ENCODE data around the gene KCNJ5. TPM values are rescaled to one million over a fixed set of nuclear protein-coding genes. Genes with fewer than 3 reads are reported as not detected.

The KCNJ5 gene
- total RNA-seq, 3 donors from 2014 or later: 0.14 to 3.9 (median 0.48) TPM

DNA sequence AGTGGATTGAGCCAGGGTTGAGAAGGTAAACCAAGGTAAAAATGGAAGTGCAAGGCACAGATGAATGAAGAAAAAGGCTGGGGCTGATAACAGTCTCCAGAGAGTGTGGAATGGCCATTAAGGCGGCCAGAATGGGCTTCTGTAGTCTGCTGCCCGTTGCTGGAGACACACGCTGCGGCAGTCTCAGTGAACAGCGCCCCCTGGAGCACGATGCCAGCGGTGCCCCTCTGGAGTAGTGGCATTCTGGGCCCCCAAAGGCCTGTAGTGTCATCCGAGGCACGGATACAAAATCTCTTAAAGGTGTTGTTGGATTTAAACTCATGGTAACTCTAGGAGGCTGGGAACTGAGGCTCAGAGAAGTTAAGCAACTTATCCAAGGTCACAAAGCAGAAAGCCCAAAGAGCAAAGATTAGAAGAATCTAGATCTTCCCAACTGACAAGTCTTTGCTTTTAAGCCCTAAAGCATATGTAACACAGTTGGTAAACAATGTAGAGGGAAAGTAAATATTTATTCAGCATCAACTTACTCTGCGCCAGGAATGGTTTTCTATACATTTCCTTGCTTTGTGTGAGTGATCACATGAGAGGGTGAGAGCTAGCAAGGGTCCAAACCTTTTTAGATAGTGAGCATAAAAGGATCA lies 42.2 kb upstream of the KCNJ5 start:
- no peak overlapping the region for H3K4me3 ChIP-seq
- H3K9me3 ChIP-seq: no peaks in the 10 kb centered on the region
- intact Hi-C loops (cut with DNase I, micrococcal nuclease): no loop called here
- peak; percentile 73 for ATAC-seq
- TF ChIP-seq, protein P1, sequence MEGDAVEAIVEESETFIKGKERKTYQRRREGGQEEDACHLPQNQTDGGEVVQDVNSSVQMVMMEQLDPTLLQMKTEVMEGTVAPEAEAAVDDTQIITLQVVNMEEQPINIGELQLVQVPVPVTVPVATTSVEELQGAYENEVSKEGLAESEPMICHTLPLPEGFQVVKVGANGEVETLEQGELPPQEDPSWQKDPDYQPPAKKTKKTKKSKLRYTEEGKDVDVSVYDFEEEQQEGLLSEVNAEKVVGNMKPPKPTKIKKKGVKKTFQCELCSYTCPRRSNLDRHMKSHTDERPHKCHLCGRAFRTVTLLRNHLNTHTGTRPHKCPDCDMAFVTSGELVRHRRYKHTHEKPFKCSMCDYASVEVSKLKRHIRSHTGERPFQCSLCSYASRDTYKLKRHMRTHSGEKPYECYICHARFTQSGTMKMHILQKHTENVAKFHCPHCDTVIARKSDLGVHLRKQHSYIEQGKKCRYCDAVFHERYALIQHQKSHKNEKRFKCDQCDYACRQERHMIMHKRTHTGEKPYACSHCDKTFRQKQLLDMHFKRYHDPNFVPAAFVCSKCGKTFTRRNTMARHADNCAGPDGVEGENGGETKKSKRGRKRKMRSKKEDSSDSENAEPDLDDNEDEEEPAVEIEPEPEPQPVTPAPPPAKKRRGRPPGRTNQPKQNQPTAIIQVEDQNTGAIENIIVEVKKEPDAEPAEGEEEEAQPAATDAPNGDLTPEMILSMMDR (IDR thresholded peaks at IDR 0.05): peak; percentile 40
- H3K36me3 ChIP-seq (ENCODE audit: low read depth): no peaks in the 10 kb centered on the region
- no peaks in the 10 kb centered on the region for H3K4me1 ChIP-seq (ENCODE audit: low read depth)
- peak in 2 of 3 donors; percentile 64 to 71 for DNase-seq

DNA sequence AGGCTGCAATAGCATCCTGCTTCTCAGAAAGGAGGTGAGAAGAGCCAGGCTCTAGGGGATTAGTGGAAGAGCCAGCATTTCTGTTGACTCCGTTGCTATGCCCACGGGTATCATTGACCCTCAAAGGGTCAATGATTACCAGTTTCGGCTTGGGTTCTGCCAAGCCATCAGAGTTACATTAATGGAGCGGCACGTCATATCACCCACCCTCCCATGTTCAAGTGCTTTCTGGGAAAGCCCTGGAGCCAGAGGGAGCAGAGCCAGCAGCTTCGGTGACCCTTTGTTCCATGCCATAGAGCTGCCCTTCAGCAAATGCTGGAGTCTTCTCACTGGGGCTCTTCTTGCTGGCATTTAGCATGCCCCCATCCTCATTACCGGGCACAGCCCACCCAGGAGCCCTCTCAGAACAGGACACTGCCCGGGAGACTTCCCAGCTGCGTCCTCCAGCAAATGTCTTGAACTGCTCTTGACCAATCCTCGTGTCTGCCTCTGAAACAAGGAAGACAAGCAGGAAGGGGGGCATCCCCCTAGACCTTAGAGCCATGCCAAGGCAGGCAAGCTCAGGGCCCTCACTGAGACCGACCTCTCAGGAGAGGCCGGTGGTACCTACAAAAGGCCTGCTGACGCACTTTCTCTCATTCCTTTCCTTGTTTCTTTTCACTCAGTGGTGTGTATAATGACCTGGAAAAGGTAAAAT lies 38.7 kb upstream of the KCNJ5 start:
- TF ChIP-seq, protein P1 (IDR thresholded peaks at IDR 0.05): no peak
- no peaks in the 10 kb centered on the region for H3K36me3 ChIP-seq (ENCODE audit: low read depth)
- H3K9me3 ChIP-seq: no peaks in the 10 kb centered on the region
- no peaks in the 10 kb centered on the region for H3K4me1 ChIP-seq (ENCODE audit: low read depth)
- intact Hi-C loops (cut with DNase I, micrococcal nuclease): no loop called here
- no peak overlapping the region for H3K4me3 ChIP-seq
- ATAC-seq (no peak), DNase-seq (no peak)

DNA sequence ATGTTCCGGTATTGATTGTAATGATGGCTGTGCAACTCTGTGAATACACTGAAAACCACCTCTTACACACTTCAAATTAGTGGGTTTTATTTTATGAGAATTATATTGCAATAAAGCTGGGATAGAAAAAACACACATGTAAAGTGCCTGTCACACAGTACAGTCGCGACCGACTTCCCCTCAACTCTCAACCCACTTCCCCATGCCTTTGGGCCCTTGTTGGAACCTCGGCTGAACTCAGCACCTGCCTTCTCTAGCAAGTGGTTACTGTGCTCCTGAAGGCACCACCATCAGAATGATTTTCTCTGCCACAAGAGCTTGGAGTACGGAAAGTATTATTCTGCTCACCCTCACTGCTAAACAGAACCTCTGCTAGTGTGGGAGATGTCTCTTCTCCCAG lies 37.6 kb upstream of the KCNJ5 start:
- H3K9me3 ChIP-seq: no peaks in the 10 kb centered on the region
- ATAC-seq (no peak), DNase-seq (no peak)
- TF ChIP-seq, protein P1 (IDR thresholded peaks at IDR 0.05): no peak
- no peaks in the 10 kb centered on the region for H3K36me3 ChIP-seq (ENCODE audit: low read depth)
- no peaks in the 10 kb centered on the region for H3K4me1 ChIP-seq (ENCODE audit: low read depth)
- intact Hi-C loops (cut with DNase I, micrococcal nuclease): no loop called here
- no peak overlapping the region for H3K4me3 ChIP-seq

DNA sequence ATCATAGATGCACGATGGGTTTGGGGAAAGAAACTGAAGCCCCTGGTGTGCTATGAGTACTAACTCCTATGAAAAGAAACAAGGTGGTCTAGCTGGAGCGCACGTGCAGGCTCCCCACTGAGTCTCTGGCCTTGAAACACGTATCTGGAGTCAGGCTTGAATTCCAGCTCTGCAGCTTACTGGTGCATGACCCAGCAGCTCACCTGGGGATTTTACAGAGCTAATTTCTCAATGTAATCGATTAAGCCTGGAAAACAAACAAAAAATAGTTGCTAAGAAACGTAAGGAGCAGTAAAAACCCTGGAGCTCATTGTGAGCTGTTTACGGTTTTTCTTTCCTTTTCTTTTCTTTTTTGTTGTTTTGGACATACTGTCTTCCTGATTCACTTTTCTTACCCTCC lies 36.3 kb upstream of the KCNJ5 start:
- TF ChIP-seq, protein P1 (IDR thresholded peaks at IDR 0.05): no peak

DNA sequence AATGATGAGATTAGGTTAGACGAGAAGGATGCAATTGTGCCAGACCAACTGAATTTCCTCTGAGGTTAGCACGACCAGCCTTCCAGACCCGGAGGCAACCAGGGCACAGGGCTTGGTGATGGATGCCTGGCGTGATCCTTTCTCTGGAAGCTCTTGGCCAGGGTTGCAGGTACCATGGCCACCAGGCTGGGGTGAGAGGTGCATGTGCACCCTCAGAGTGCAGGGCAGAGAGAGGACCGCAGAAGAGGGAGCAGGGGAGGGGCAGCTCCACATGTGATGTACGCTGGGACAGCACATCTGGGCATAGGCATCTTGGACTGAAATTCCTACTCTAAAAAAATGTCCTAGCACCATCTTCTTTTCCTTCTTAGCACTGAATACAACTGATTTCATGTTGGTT lies 34.9 kb upstream of the KCNJ5 start:
- ATAC-seq (no peak), DNase-seq (no peak)
- Histone ChIP-seq H3K36me3 (ENCODE audit: low read depth) (no peaks in the 10 kb centered on the region), H3K9me3 (no peaks in the 10 kb centered on the region), H3K4me3 (no peak overlapping the region), H3K4me1 (ENCODE audit: low read depth) (no peaks in the 10 kb centered on the region)
- intact Hi-C loops (cut with DNase I, micrococcal nuclease): no loop called here
- TF ChIP-seq, protein P1 (IDR thresholded peaks at IDR 0.05): no peak

More for the DNA sequence above, 36.3 kb upstream of the KCNJ5 start:
- no peak for DNase-seq
- no peak for ATAC-seq
- no peaks in the 10 kb centered on the region for H3K9me3 ChIP-seq
- intact Hi-C loops (cut with DNase I, micrococcal nuclease): no loop called here
- H3K36me3 ChIP-seq (ENCODE audit: low read depth): no peaks in the 10 kb centered on the region
- H3K4me1 ChIP-seq (ENCODE audit: low read depth): no peaks in the 10 kb centered on the region
- H3K4me3 ChIP-seq: no peak overlapping the region

Measured in mucosa of descending colon (tissue), 3 donors.